ENCODE results near the gene TMEM131.

GRCh38 chr2:97754690-97755346, 240.9 kb downstream of the TMEM131 start:
- TF ChIP-seq CTCF (IDR thresholded peaks at IDR 0.05), result no peak
- no peak for TF ChIP-seq POLR2A (IDR thresholded peaks at IDR 0.05)
